ENCODE measurements around the gene SAPCD1.

SAPCD1 gene

GRCh38 chr6:31728767-31729514, 33.5 kb upstream of the SAPCD1 start, which contains the start of gene DDAH2:
DDAH2 (minus strand) TSS chr6:31729299; CDS start chr6:31729161, 138 bp downstream.
- in situ Hi-C loops (cut with MboI; ENCODE audit: low sequenced_read_pairs): no loop called here

GRCh38 chr6:31729515-31729978, 32.9 kb upstream of the SAPCD1 start:
- in situ Hi-C loops (cut with MboI; ENCODE audit: low sequenced_read_pairs): no loop called here

- in situ Hi-C loops (cut with MboI; ENCODE audit: low sequenced_read_pairs): no loop called here
Observed at GRCh38 chr6:31729979-31730630, 32.4 kb upstream of the SAPCD1 start.

- in situ Hi-C loops (cut with MboI; ENCODE audit: low sequenced_read_pairs): no loop called here
Observed at GRCh38 chr6:31730631-31731086, 31.8 kb upstream of the SAPCD1 start.

GRCh38 chr6:31732029-31732428, 30.4 kb upstream of the SAPCD1 start:
- in situ Hi-C loops (cut with MboI; ENCODE audit: low sequenced_read_pairs): no loop called here

- in situ Hi-C loops (cut with MboI; ENCODE audit: low sequenced_read_pairs): no loop called here
Observed at GRCh38 chr6:31733734-31734133, 28.7 kb upstream of the SAPCD1 start.

- in situ Hi-C loops (cut with MboI; ENCODE audit: low sequenced_read_pairs): no loop called here
Observed at GRCh38 chr6:31734247-31734820, 28.1 kb upstream of the SAPCD1 start.

- in situ Hi-C loops (cut with MboI; ENCODE audit: low sequenced_read_pairs): no loop called here
Observed at GRCh38 chr6:31734821-31735406, 27.5 kb upstream of the SAPCD1 start.

- in situ Hi-C loops (cut with MboI; ENCODE audit: low sequenced_read_pairs): no loop called here
Observed at GRCh38 chr6:31736021-31736767, 26.3 kb upstream of the SAPCD1 start, which contains the start of gene CLIC1. CLIC1 (minus strand) TSS chr6:31736530; CDS start chr6:31736300, 230 bp downstream.

GRCh38 chr6:31736768-31737314, 25.6 kb upstream of the SAPCD1 start:
- in situ Hi-C loops (cut with MboI; ENCODE audit: low sequenced_read_pairs): no loop called here

- in situ Hi-C loops (cut with MboI; ENCODE audit: low sequenced_read_pairs): no loop called here
Observed at GRCh38 chr6:31737315-31737990, 25.0 kb upstream of the SAPCD1 start.

- in situ Hi-C loops (cut with MboI; ENCODE audit: low sequenced_read_pairs): no loop called here
Observed at GRCh38 chr6:31737991-31738979, 24.2 kb upstream of the SAPCD1 start.

GRCh38 chr6:31739639-31740396, 22.6 kb upstream of the SAPCD1 start, which contains the start of gene MSH5:
MSH5 (plus strand) TSS chr6:31740005; CDS start chr6:31740467, 462 bp downstream.
- in situ Hi-C loops (cut with MboI; ENCODE audit: low sequenced_read_pairs): no loop called here

GRCh38 chr6:31740397-31741223, 21.8 kb upstream of the SAPCD1 start:
- in situ Hi-C loops (cut with MboI; ENCODE audit: low sequenced_read_pairs): no loop called here

GRCh38 chr6:31741815-31742214, 20.6 kb upstream of the SAPCD1 start:
- in situ Hi-C loops (cut with MboI; ENCODE audit: low sequenced_read_pairs): no loop called here

- in situ Hi-C loops (cut with MboI; ENCODE audit: low sequenced_read_pairs): no loop called here
Observed at GRCh38 chr6:31742894-31743293, 19.6 kb upstream of the SAPCD1 start.

- in situ Hi-C loops (cut with MboI; ENCODE audit: low sequenced_read_pairs): no loop called here
Observed at GRCh38 chr6:31744422-31744821, 18.0 kb upstream of the SAPCD1 start.

All from HL-60/S4 treated with retinoic acid at 250 ng/mL for 4 days and 3 days (cell line).